Prostate gland (tissue), 2 donors: ENCODE results near the gene KCNK1. TPM values are rescaled to one million over a fixed set of nuclear protein-coding genes. Genes with fewer than 3 reads are reported as not detected.

ENCODE experiments used
- DNase-seq: peaks from one replicate; pipeline ENCODE4 v3.0.0-alpha.2; 2019; ENCODE audit warnings: low spot score
- H3K27ac ChIP-seq, 2 donors: fragments of 200-600 bp; sonication (generic); 2 replicates each; pipeline ENCODE4 v1.5.1; 2017 to 2019
- H3K27me3 ChIP-seq: fragments of 200-600 bp; sonication (generic); replicated peaks from 2 replicates; pipeline ENCODE4 v1.5.1; 2019; ENCODE audit not compliant: insufficient read depth
- H3K36me3 ChIP-seq, 2 donors: fragments of 200-600 bp; sonication (generic); 1 replicate in 1 of 2; 2 replicates in 1 of 2; pipeline versions ENCODE4 v1.5.1 to v1.8.1; 2017 to 2019
- H3K4me1 ChIP-seq: fragments of 200-600 bp; sonication (generic); replicated peaks from 2 replicates; pipeline ENCODE4 v1.5.1; 2019
- H3K4me3 ChIP-seq, 2 donors: fragments of 200-600 bp; sonication (generic); 2 replicates each; pipeline ENCODE4 v1.5.1; 2017 to 2019
- H3K9me3 ChIP-seq: fragments of 200-600 bp; sonication (generic); 2 replicates; pipeline ENCODE4 v1.5.1; 2017
- CTCF ChIP-seq, 4 experiments: fragments of 200-600 bp in 2 of 4; fragments of 450-650 bp in 2 of 4; sonication (generic) in 2 of 4; IDR thresholded peaks; 1 replicate in 3 of 4; 2 replicates in 1 of 4; pipeline ENCODE4 v1.5.1; 2016 to 2019; ENCODE audit warnings: antibody characterized with exemption in 4 of 4, mild to moderate bottlenecking in 2 of 4, moderate library complexity in 2 of 4
- POLR2A ChIP-seq: fragments of 450-650 bp; IDR thresholded peaks from one replicate; pipeline ENCODE4 v1.6.1; 2016; ENCODE audit warnings: antibody characterized with exemption, mild to moderate bottlenecking
- POLR2AphosphoS5 ChIP-seq: sonication (generic); formaldehyde crosslinking; IDR thresholded peaks from one replicate; pipeline ENCODE4 v1.6.1; 2017; ENCODE audit warnings: antibody characterized with exemption
- WGBS: methylation state at CpG from one replicate; pipeline ENCODE4 v1.1.5; 2018; 5-methylcytosine and 5-hydroxymethylcytosine counted together
- intact Hi-C: fragments of 100-400 bp; cut with DNase I; formaldehyde crosslinking; loops from one replicate; pipeline ENCODE4 v1.14.2; 2022
- total RNA-seq, 2 donors: library from RNA; depleted of rRNA; stranded (reverse); fragments of >200 nt; gene quantifications; one replicate each; pipeline ENCODE4 v1.1.0, GENCODE V29; 2016

The KCNK1 gene
- total RNA-seq, 2 donors from 2014 or later, result 4.0 to 9.7 TPM

GRCh38 chr1:233707153-233707879 lies 93.4 kb downstream of the KCNK1 start:
- H3K4me1 ChIP-seq, result no peaks in the 10 kb centered on the region
- no peaks in the 10 kb centered on the region for H3K9me3 ChIP-seq
- no peaks in the 10 kb centered on the region for H3K36me3 ChIP-seq
- 49% methylated on average over 4 of the region's 4 CpGs for WGBS
- H3K4me3 ChIP-seq, result no peak overlapping the region
- no peak overlapping the region for H3K27ac ChIP-seq
- intact Hi-C loops, result no loop called here
- peak; percentile 40 for TF ChIP-seq POLR2AphosphoS5
- no peak for TF ChIP-seq POLR2A
- no peaks in the 10 kb centered on the region for H3K27me3 ChIP-seq
- DNase-seq, result no peak

DNA sequence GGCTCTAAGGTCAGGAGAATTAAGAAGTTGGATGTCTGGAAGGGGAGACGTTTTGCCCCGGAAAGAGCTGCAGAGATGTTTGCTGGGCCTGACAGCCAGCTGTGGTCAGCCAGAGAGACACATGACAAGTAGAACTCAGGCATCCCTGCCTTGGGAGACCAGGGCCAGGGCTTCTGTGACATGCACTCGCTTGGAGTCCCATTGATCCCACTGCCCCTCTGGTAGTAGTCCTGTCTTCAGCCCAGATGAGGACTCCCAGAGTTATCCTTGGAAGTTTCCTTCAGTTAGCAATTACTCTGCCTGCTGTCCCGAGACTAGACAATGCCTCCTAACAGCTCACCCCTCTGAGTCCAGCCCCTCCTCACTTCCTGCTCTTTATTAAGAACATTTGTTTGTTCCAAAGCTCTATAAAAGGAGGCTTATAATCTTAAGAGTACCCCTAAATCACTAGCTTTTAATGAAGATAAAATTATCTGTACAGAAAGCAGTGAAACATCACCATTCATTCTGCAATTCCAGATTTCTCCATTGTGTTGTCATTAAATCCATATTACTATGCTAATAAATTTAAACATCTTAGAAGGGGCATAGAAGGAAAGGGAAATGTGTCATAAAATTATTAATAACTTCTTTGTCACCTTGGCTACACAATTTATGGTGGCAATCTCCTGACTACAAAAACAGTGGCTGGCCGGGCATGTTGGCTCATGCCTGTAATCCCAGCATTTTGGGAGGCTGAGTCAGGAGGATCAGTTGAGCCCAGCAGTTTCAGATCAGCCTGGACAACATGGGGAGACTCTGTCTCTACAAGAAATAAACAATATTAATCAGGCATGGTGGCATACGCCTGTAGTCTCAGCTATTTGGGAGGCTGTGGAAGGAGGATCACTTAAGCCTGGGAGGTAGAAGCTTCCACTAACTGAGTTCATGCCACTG lies 94.2 kb downstream of the KCNK1 start:
- Histone ChIP-seq H3K4me3 (no peak overlapping the region), H3K4me1 (no peaks in the 10 kb centered on the region), H3K9me3 (no peaks in the 10 kb centered on the region), H3K27me3 (no peaks in the 10 kb centered on the region), H3K36me3 (no peaks in the 10 kb centered on the region), H3K27ac (no peak overlapping the region)
- no peak for DNase-seq
- intact Hi-C loops, result no loop called here
- 47% methylated on average over 6 of the region's 6 CpGs for WGBS
- TF ChIP-seq POLR2AphosphoS5 (no peak), POLR2A (no peak), CTCF (IDR thresholded peaks at IDR 0.05) (no peak)

GRCh38 chr1:233710031-233710430 lies 96.1 kb downstream of the KCNK1 start:
- no peaks in the 10 kb centered on the region for H3K9me3 ChIP-seq
- 96% methylated on average over 2 of the region's 2 CpGs for WGBS
- H3K27ac ChIP-seq, result no peak overlapping the region
- intact Hi-C loops, result no loop called here
- no peak for DNase-seq
- no peaks in the 10 kb centered on the region for H3K36me3 ChIP-seq
- H3K4me1 ChIP-seq, result no peaks in the 10 kb centered on the region
- H3K27me3 ChIP-seq, result no peaks in the 10 kb centered on the region
- H3K4me3 ChIP-seq, result no peak overlapping the region
- TF ChIP-seq CTCF (IDR thresholded peaks at IDR 0.05) (no peak), POLR2AphosphoS5 (no peak), POLR2A (no peak)

DNA sequence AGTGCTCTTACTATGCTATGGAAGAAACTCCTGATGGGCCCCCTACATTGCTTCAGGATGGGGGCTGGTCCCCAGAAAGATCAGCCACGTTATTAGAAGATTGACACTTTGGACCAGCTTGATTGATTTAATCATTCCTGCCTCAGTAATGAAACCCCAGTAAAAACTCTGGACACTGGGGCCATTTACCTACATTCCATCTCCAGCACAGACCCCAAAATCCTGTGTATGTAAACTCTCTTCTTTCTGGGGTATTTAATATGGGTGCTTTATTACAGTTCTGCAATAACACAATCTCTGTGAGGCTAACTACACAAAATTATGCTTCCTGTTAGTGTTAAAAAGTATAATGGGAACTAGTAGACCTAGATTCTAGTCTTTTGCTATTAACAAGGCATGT lies 96.6 kb downstream of the KCNK1 start:
- Histone ChIP-seq H3K27me3 (no peaks in the 10 kb centered on the region), H3K4me3 (no peak overlapping the region), H3K27ac (no peak overlapping the region), H3K9me3 (no peaks in the 10 kb centered on the region), H3K4me1 (no peaks in the 10 kb centered on the region), H3K36me3 (no peaks in the 10 kb centered on the region)
- DNase-seq, result no peak
- TF ChIP-seq POLR2A (no peak), CTCF (IDR thresholded peaks at IDR 0.05) (no peak), POLR2AphosphoS5 (no peak)
- intact Hi-C loops, result no loop called here
- 88% methylated on average over 1 of the region's 1 CpG for WGBS

- no peak overlapping the region for H3K27ac ChIP-seq
- intact Hi-C loops, result no loop called here
- no peak overlapping the region for H3K4me3 ChIP-seq
- TF ChIP-seq CTCF (IDR thresholded peaks at IDR 0.05) (no peak), POLR2AphosphoS5 (no peak), POLR2A (no peak)
- no peaks in the 10 kb centered on the region for H3K27me3 ChIP-seq
- DNase-seq, result no peak
- H3K36me3 ChIP-seq, result no peaks in the 10 kb centered on the region
- H3K4me1 ChIP-seq, result no peaks in the 10 kb centered on the region
- WGBS, result 28% methylated on average over 4 of the region's 4 CpGs
- no peaks in the 10 kb centered on the region for H3K9me3 ChIP-seq
These were observed 100.8 kb downstream of the KCNK1 start for GRCh38 chr1:233714631-233715217.
